ENCODE results near the gene ZNF444. TPM values are rescaled to one million over a fixed set of nuclear protein-coding genes. Genes with fewer than 3 reads are reported as not detected.

The ZNF444 gene
- total RNA-seq, 2 donors from 2014 or later, result 50.3 to 95.9 TPM

GRCh38 chr19:56107626-56108351, 33.3 kb upstream of the ZNF444 start:
- no peaks in the 10 kb centered on the region for H3K27me3 ChIP-seq
- WGBS, 2 donors, result 54 to 68% methylated on average over 22 to 25 of the region's 27 CpGs
- no peaks in the 10 kb centered on the region for H3K36me3 ChIP-seq (replicated peaks in 1 of 2; ENCODE audit: insufficient read depth in 1 of 2, low read depth in 2 of 2)
- ATAC-seq (no peak), DNase-seq (peak in 2 of 4 donors; percentile 32 to 58)
- H3K4me3 ChIP-seq, result no peak overlapping the region
- no peak for TF ChIP-seq POLR2A (IDR thresholded peaks at IDR 0.05)
- TF ChIP-seq, protein P1, sequence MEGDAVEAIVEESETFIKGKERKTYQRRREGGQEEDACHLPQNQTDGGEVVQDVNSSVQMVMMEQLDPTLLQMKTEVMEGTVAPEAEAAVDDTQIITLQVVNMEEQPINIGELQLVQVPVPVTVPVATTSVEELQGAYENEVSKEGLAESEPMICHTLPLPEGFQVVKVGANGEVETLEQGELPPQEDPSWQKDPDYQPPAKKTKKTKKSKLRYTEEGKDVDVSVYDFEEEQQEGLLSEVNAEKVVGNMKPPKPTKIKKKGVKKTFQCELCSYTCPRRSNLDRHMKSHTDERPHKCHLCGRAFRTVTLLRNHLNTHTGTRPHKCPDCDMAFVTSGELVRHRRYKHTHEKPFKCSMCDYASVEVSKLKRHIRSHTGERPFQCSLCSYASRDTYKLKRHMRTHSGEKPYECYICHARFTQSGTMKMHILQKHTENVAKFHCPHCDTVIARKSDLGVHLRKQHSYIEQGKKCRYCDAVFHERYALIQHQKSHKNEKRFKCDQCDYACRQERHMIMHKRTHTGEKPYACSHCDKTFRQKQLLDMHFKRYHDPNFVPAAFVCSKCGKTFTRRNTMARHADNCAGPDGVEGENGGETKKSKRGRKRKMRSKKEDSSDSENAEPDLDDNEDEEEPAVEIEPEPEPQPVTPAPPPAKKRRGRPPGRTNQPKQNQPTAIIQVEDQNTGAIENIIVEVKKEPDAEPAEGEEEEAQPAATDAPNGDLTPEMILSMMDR (IDR thresholded peaks at IDR 0.05), result no peak
- intact Hi-C loops (cut with DNase I), result loop anchor here (5.0 kb wide), 1 partner anchor 40 kb away; no protein-coding TSS in a partner anchor
- no peaks in the 10 kb centered on the region for H3K9me3 ChIP-seq
- peaks cover 82% of the 10 kb centered on the region for H3K4me1 ChIP-seq
- peak overlapping the region; percentile 42 to 86 (median 60) for H3K27ac ChIP-seq

GRCh38 chr19:56108447-56109195, 32.5 kb upstream of the ZNF444 start:
- peak; percentile 26 for ATAC-seq
- DNase-seq, result peak; percentile 69 to 83 (median 73)
- Histone ChIP-seq H3K27me3 (no peaks in the 10 kb centered on the region), H3K4me3 (no peak overlapping the region), H3K4me1 (peaks cover 90% of the 10 kb centered on the region), H3K27ac (peak overlapping the region; percentile 42 to 86 (median 60)), H3K9me3 (no peaks in the 10 kb centered on the region), H3K36me3 (replicated peaks in 1 of 2; ENCODE audit: insufficient read depth in 1 of 2, low read depth in 2 of 2) (no peaks in the 10 kb centered on the region)
- 19 to 22% methylated on average over 20 to 23 of the region's 24 CpGs for WGBS, 2 donors
- intact Hi-C loops (cut with DNase I), result loop anchor here (5.0 kb wide), 1 partner anchor 39 kb away; no protein-coding TSS in a partner anchor
- TF ChIP-seq, protein P1 (IDR thresholded peaks at IDR 0.05), result no peak
- no peak for TF ChIP-seq POLR2A (IDR thresholded peaks at IDR 0.05)

DNA sequence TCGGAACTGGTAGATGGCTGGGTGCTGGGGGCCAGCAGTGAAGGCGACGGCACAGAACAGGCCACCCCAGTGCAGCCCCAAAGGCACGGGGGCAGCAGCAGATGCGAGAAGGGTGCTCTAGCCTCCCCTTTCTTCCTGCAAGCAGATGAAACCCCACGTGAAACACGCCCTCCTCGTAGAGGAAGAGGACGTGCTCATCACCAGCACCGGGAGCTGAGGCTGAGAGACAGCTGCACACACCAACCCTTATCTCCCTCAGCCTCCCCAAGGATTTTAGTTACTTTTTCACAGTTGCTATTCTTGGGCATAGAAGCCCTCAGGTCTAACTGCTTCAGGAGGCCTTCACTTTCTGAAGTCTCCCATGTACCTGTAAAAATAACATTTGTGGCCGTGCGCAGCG, 31.9 kb upstream of the ZNF444 start:
- 41 to 44% methylated on average over 13 of the region's 13 CpGs for WGBS, 2 donors
- H3K27ac ChIP-seq, result peak overlapping the region; percentile 13 to 86 (median 60)
- TF ChIP-seq POLR2A (IDR thresholded peaks at IDR 0.05), result no peak
- TF ChIP-seq, protein P1 (IDR thresholded peaks at IDR 0.05), result no peak
- ATAC-seq, result no peak
- intact Hi-C loops (cut with DNase I), result loop anchor here (5.0 kb wide), 1 partner anchor 38 kb away; no protein-coding TSS in a partner anchor
- no peaks in the 10 kb centered on the region for H3K9me3 ChIP-seq
- no peak overlapping the region for H3K4me3 ChIP-seq
- no peaks in the 10 kb centered on the region for H3K27me3 ChIP-seq
- H3K4me1 ChIP-seq, result peaks cover 96% of the 10 kb centered on the region
- H3K36me3 ChIP-seq (replicated peaks in 1 of 2; ENCODE audit: insufficient read depth in 1 of 2, low read depth in 2 of 2), result no peaks in the 10 kb centered on the region
- DNase-seq, result no peak

DNA sequence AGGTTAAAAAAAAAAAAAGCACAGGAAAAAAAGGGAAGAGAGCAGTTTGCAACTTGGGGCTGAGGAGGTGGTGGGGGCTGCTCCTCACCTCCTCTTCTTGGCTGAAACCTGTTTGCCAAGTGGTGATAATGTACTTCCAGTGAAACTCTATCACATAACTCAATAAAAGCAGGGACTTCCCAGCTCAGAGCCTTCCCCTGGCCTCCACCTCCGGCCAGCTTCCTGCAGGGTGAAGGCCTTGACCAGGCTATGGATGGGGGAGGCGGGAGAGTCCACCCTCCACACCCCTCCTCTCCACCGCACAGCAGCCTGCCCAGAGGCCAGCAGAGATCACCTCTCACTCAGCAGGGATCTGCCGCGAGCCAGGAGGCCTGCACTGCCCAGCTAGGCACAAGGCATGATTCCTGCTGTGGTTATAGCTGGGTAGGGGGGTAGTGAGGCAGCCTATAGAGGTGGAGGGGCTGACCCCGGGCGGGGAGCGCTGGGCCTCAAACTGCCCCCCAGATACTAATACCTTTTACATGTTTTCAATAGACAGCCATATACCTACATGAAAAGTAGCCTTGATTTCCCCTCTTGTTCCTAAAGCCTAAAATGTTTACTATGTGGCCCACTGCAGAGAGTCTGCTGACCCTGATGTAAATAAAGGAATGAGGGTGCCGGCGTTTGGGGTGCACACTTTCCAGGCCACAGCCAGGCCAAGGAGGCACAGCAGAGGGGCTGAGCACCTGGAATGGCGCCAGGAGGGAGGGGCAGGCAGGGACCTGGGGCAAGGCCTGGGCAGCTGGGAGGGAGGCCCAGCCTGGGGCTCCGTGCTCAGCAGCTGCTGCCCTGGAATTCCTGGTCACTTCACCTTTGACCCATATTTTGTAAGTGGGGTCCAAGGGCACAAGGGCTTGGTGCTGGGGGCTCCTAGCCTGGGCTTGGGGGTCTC, 30.3 kb upstream of the ZNF444 start:
- Histone ChIP-seq H3K4me1 (peaks cover 93% of the 10 kb centered on the region), H3K9me3 (no peaks in the 10 kb centered on the region), H3K27me3 (no peaks in the 10 kb centered on the region), H3K27ac (peak overlapping the region; percentile 71 to 86 (median 80)), H3K36me3 (replicated peaks in 1 of 2; ENCODE audit: insufficient read depth in 1 of 2, low read depth in 2 of 2) (no peaks in the 10 kb centered on the region), H3K4me3 (no peak overlapping the region)
- 18 to 21% methylated on average over 7 to 12 of the region's 12 CpGs for WGBS, 2 donors
- ATAC-seq, result peak; percentile 74
- DNase-seq, result peak; percentile 59 to 80 (median 74)
- TF ChIP-seq POLR2A (IDR thresholded peaks at IDR 0.05), result peak in 1 of 3 donors; percentile 24
- TF ChIP-seq, protein P1 (IDR thresholded peaks at IDR 0.05), result no peak
- intact Hi-C loops (cut with DNase I), result no loop called here

All from body of pancreas (tissue), 4 donors.